Vagina (tissue), 2 donors: Measurements from ENCODE around the gene CDK14. TPM values are rescaled to one million over a fixed set of nuclear protein-coding genes. Genes with fewer than 3 reads are reported as not detected.

Source experiments
- DNase-seq, 2 donors: peaks; one replicate each; pipeline ENCODE4 v3.0.0-alpha.2; 2017; ENCODE audit errors: extremely low spot score in 2 of 2
- H3K27ac ChIP-seq: fragments of 200-600 bp; sonication (generic); one replicate; pipeline ENCODE4 v1.5.1; 2019
- H3K27me3 ChIP-seq: fragments of 200-600 bp; sonication (generic); one replicate; pipeline ENCODE4 v1.5.1; 2019
- H3K36me3 ChIP-seq, 2 donors: fragments of 200-600 bp; sonication (generic); one replicate each; pipeline ENCODE4 v1.5.1; 2017 to 2019
- H3K4me1 ChIP-seq: fragments of 200-600 bp; sonication (generic); one replicate; pipeline ENCODE4 v1.5.1; 2019
- H3K4me3 ChIP-seq, 2 donors: fragments of 200-600 bp; sonication (generic); 1 replicate in 1 of 2; 2 replicates in 1 of 2; pipeline ENCODE4 v1.5.1; 2016 to 2019
- H3K9me3 ChIP-seq: fragments of 200-600 bp; sonication (generic); one replicate; pipeline ENCODE4 v1.5.1; 2019
- CTCF ChIP-seq, 3 experiments: fragments of 450-650 bp in 2 of 3; fragments of 200-600 bp in 1 of 3; sonication (generic) in 1 of 3; IDR thresholded peaks; one replicate each; pipeline ENCODE4 v1.5.1; 2017 to 2019; ENCODE audit warnings: antibody characterized with exemption in 3 of 3, mild to moderate bottlenecking in 2 of 3, moderate library complexity in 2 of 3
- POLR2A ChIP-seq, 2 donors: fragments of 450-650 bp; IDR thresholded peaks; one replicate each; pipeline ENCODE4 v1.6.1; 2017; ENCODE audit warnings: antibody characterized with exemption in 2 of 2, mild to moderate bottlenecking in 2 of 2, moderate library complexity in 2 of 2
- POLR2AphosphoS5 ChIP-seq, 2 donors: sonication (generic); formaldehyde crosslinking; IDR thresholded peaks; one replicate each; pipeline ENCODE4 v1.9.0; 2017; ENCODE audit warnings: antibody characterized with exemption in 2 of 2, mild to moderate bottlenecking in 2 of 2, low read depth in 1 of 2; ENCODE audit not compliant: insufficient read depth in 1 of 2
- intact Hi-C: fragments of 100-400 bp; cut with DNase I; formaldehyde crosslinking; loops from one replicate; pipeline ENCODE4 v1.15.1; 2023
- total RNA-seq: library from RNA; depleted of rRNA; stranded (reverse); fragments of >200 nt; gene quantifications from one replicate; pipeline ENCODE4 v1.2.3, GENCODE V29; 2016

CDK14 gene
- total RNA-seq, 1 donor from 2014 or later = 21.6 TPM

GRCh38 chr7:90957883-90958282, 361.8 kb downstream of the CDK14 start:
- Histone ChIP-seq H3K27me3 (no peaks in the 10 kb centered on the region), H3K9me3 (no peaks in the 10 kb centered on the region), H3K36me3 (no peaks in the 10 kb centered on the region), H3K27ac (no peak overlapping the region), H3K4me3 (no peak overlapping the region), H3K4me1 (peaks cover 12% of the 10 kb centered on the region)
- no peak for DNase-seq
- intact Hi-C loops = no loop called here
- TF ChIP-seq POLR2AphosphoS5 (IDR thresholded peaks at IDR 0.05; ENCODE audit: insufficient read depth in 1 of 2, low read depth in 1 of 2) = no peak
- TF ChIP-seq POLR2A (IDR thresholded peaks at IDR 0.05) = no peak
- TF ChIP-seq CTCF (IDR thresholded peaks at IDR 0.05) = no peak

- Histone ChIP-seq H3K4me3 (no peak overlapping the region), H3K36me3 (no peaks in the 10 kb centered on the region), H3K4me1 (peaks cover 12% of the 10 kb centered on the region), H3K9me3 (no peaks in the 10 kb centered on the region), H3K27me3 (no peaks in the 10 kb centered on the region), H3K27ac (no peak overlapping the region)
- TF ChIP-seq CTCF (IDR thresholded peaks at IDR 0.05) = no peak
- no peak for TF ChIP-seq POLR2A (IDR thresholded peaks at IDR 0.05)
- no peak for TF ChIP-seq POLR2AphosphoS5 (IDR thresholded peaks at IDR 0.05; ENCODE audit: insufficient read depth in 1 of 2, low read depth in 1 of 2)
- no peak for DNase-seq
- intact Hi-C loops = no loop called here
Observed at GRCh38 chr7:90958647-90959046, 362.5 kb downstream of the CDK14 start.

DNA sequence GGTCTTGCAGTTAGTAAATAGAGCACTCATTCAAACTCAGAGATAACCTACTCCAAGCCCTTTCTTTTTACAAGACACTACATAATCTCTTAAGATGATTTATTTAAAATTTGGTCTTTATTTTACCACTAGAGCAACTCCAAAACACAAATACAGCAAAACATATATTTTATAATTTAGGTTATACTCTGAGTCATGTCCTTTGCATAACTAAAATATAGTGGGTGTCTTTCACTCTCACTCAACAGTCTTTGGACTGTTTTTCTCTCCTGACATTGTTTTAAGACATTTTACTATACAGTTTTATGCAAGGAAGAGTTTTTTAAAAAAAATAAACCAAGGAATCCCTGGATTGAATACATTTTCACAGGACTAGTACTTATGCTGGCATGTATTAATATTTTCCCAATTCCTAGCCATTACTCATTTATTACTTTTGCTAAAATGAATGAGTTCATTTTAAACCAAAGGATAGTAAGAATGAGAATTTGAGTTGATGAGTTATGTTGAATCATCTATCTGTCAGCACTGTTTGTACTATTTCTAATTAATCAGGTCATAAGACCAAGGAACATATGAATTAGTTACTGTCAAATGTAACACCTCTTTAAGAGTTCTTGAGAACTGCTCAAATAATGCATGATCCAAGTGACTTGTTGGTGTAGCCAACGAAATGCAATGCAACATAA, 365.1 kb downstream of the CDK14 start:
- no peak for DNase-seq
- Histone ChIP-seq H3K27ac (no peak overlapping the region), H3K27me3 (no peaks in the 10 kb centered on the region), H3K9me3 (no peaks in the 10 kb centered on the region), H3K36me3 (no peaks in the 10 kb centered on the region), H3K4me3 (no peak overlapping the region), H3K4me1 (peaks cover 12% of the 10 kb centered on the region)
- intact Hi-C loops = no loop called here
- TF ChIP-seq POLR2A (IDR thresholded peaks at IDR 0.05) (no peak), CTCF (IDR thresholded peaks at IDR 0.05) (no peak), POLR2AphosphoS5 (IDR thresholded peaks at IDR 0.05; ENCODE audit: insufficient read depth in 1 of 2, low read depth in 1 of 2) (no peak)

- no peaks in the 10 kb centered on the region for H3K36me3 ChIP-seq
- H3K27ac ChIP-seq = no peak overlapping the region
- H3K27me3 ChIP-seq = no peaks in the 10 kb centered on the region
- DNase-seq = no peak
- no peaks in the 10 kb centered on the region for H3K9me3 ChIP-seq
- H3K4me3 ChIP-seq = no peak overlapping the region
- no peak for TF ChIP-seq POLR2A (IDR thresholded peaks at IDR 0.05)
- no peak for TF ChIP-seq POLR2AphosphoS5 (IDR thresholded peaks at IDR 0.05; ENCODE audit: insufficient read depth in 1 of 2, low read depth in 1 of 2)
- no peak for TF ChIP-seq CTCF (IDR thresholded peaks at IDR 0.05)
- intact Hi-C loops = no loop called here
- H3K4me1 ChIP-seq = no peaks in the 10 kb centered on the region
Observed at GRCh38 chr7:90965211-90965610, 369.1 kb downstream of the CDK14 start.

DNA sequence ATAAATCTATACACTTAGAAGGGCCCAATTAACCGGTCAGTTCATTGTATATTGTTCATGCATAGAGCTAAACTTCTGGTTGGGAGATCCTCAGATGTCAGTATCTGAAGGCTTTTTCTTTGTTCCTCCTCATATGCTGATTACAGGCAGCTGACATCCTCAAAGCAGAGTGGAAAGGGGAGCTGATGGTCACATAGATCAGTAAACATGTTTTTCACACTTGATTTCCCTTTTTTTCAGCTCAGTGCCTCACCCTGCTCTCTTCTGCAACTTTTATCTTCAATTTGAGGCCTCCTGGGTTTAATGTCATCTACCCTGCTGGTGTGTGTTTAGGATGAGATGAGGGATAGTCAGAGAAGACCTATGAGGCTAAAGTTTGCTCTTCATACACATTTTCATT, 370.2 kb downstream of the CDK14 start:
- Histone ChIP-seq H3K9me3 (no peaks in the 10 kb centered on the region), H3K4me3 (no peak overlapping the region), H3K27ac (no peak overlapping the region), H3K27me3 (no peaks in the 10 kb centered on the region), H3K36me3 (no peaks in the 10 kb centered on the region), H3K4me1 (no peaks in the 10 kb centered on the region)
- intact Hi-C loops = no loop called here
- no peak for DNase-seq
- TF ChIP-seq POLR2AphosphoS5 (IDR thresholded peaks at IDR 0.05; ENCODE audit: insufficient read depth in 1 of 2, low read depth in 1 of 2) = no peak
- TF ChIP-seq POLR2A (IDR thresholded peaks at IDR 0.05) = no peak
- TF ChIP-seq CTCF (IDR thresholded peaks at IDR 0.05) = no peak
